ENCODE results near the gene GLIS1. TPM values are rescaled to one million over a fixed set of nuclear protein-coding genes. Genes with fewer than 3 reads are reported as not detected.

The GLIS1 gene
- total and polyA plus RNA-seq, 2 of the 8 experiments (the other 6 are each of a cell fraction or from before 2014, with no cell fraction given): 0.15 to 0.22 TPM

DNA sequence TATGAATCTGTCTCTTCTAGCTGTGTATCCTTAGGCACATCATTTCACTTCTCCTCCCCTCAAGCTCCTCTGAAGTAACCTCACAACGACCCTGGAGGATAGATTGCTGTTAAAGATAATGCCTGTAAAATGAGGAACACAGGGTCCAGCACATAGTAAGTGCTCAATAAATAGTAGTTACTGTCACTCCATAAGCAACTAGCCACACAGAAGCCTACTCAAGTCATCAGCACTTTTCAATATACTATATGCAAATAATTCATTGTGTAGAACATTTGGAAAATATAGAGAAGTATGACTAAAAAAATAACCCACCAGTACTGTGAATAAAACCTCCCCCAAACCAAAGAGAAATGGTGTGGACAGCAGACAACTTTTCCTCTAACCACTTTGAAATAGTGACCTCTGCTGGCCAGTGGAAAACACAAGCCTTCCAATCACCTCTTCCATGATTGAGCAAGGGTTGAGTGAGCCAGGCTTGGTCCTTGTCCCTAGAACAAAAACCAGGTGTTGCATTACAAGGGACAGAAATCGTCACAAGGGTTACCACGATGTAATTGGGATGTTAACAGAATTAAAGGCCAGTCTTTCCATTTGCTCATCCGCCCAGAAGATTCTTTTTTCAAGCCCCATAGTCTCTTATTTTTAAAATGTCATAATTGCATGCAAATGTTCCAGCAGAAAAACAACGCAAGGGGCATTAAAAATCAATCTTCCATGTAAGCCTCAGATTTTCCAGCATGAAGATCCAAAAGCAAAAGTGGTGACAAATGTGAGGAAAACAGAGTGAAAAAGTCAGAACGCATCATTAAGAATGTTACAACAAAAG lies 15.7 kb upstream of the GLIS1 start (continued):
- TF ChIP-seq EZH2 (IDR thresholded peaks at IDR 0.05; ENCODE audit: low read depth, low read length, severe bottlenecking): no peak
- TF ChIP-seq CEBPB (IDR thresholded peaks at IDR 0.05; ENCODE audit: low read depth, low read length): peak; percentile 90
- no peak for TF ChIP-seq SP1 (IDR thresholded peaks at IDR 0.05; ENCODE audit: low read depth, low read length)
- TF ChIP-seq NRF1 (IDR thresholded peaks at IDR 0.05; ENCODE audit: low read depth, low read length): no peak
- no peak for TF ChIP-seq HDAC6 (IDR thresholded peaks at IDR 0.05; ENCODE audit: low read depth, low read length)
- peak; percentile 26 to 82 (median 69) for TF ChIP-seq CTCF (IDR thresholded peaks at IDR 0.05; ENCODE audit: control extremely low read depth in 1 of 3, insufficient read depth in 1 of 3, low read depth in 1 of 3, low read length in 3 of 3)
- TF ChIP-seq EP300 (IDR thresholded peaks at IDR 0.05; ENCODE audit: borderline replicate concordance in 1 of 2, low read depth in 2 of 2, low read length in 2 of 2): no peak
- no peak for TF ChIP-seq RBBP5 (IDR thresholded peaks at IDR 0.05; ENCODE audit: borderline replicate concordance, low read depth, low read length)
- TF ChIP-seq USF2 (IDR thresholded peaks at IDR 0.05; ENCODE audit: low read length): no peak
- TF ChIP-seq SIN3A (conservative IDR thresholded peaks at IDR 0.05 in 1 of 2, IDR thresholded peaks at IDR 0.05 in 1 of 2; ENCODE audit: low read depth in 1 of 2, low read length in 2 of 2): no peak
- no peak for TF ChIP-seq JUN (IDR thresholded peaks at IDR 0.05; ENCODE audit: low read depth, low read length)
- no peak for TF ChIP-seq FOSL1 (IDR thresholded peaks at IDR 0.05; ENCODE audit: insufficient read depth, low read depth, low read length)
- 0 out of 2 replicates have a peak, but pooled peaks have one; percentile 37 for TF ChIP-seq E2F6 (IDR thresholded peaks at IDR 0.05)
- TF ChIP-seq TEAD4 (IDR thresholded peaks at IDR 0.05; ENCODE audit: low read depth, low read length): no peak
- no peak for TF ChIP-seq GABPA (IDR thresholded peaks at IDR 0.05; ENCODE audit: borderline replicate concordance, insufficient read depth, low read length)
- no peak for TF ChIP-seq GTF2F1 (IDR thresholded peaks at IDR 0.05; ENCODE audit: borderline replicate concordance, low read depth, low read length)
- TF ChIP-seq BACH1 (IDR thresholded peaks at IDR 0.05; ENCODE audit: low read length): no peak
- TF ChIP-seq EGR1 (IDR thresholded peaks at IDR 0.05; ENCODE audit: borderline replicate concordance, low read depth, low read length): no peak

All from H1 (cell line).